GM12865 (cell line): ENCODE results near the gene GGTLC2.

Source experiments
- DNase-seq: peaks from one replicate; pipeline ENCODE4 v3.0.0; 2010; ENCODE audit warnings: low read depth
- H3K4me3 ChIP-seq: 2 replicates; pipeline ENCODE4 v1.5.1; 2011; ENCODE audit warnings: mild to moderate bottlenecking, low read depth, low read length, control low read depth
- TF ChIP-seq, protein P1 (sequence below): IDR thresholded peaks from 2 replicates; pipeline ENCODE4 v1.5.1; 2011; ENCODE audit warnings: low read length, control low read depth, low read depth, inconsistent platforms; ENCODE audit not compliant: insufficient read depth; ENCODE audit errors: missing control alignments

The GGTLC2 gene

DNA sequence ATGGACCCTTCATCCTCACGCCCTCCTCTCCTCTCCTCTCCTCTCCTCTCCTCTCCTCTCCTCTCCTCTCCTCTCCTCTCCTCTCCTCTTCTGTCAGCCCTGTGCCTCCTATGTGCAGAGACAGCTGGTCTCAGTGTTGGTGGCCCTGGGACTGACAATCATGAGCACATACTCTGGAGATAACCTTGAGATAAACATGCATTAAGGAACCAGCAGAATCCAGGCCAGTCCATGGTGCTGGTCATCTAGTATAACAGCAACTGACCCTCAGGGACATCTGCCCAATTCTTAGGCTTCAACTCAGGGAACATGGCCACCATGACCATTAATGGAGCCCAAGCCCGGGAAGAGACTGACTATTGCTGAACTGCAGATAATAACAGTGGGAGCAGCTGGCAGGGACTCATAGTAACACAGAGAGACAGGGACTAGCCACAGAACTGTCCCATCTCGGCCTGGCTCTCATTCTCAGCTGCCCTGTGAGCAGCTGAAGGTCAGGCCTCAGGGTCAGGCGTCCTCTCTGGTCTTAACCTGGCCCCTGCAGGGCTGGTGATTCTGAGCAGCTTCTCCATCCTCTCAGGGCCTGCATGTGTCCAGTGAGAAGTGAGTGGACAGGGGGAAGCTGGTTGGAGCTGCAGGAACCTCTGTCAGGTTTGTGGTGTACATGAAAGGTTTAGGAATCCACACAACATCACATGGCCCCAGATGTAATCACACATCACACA, 45.4 kb downstream of the GGTLC2 start:
- TF ChIP-seq, protein P1, sequence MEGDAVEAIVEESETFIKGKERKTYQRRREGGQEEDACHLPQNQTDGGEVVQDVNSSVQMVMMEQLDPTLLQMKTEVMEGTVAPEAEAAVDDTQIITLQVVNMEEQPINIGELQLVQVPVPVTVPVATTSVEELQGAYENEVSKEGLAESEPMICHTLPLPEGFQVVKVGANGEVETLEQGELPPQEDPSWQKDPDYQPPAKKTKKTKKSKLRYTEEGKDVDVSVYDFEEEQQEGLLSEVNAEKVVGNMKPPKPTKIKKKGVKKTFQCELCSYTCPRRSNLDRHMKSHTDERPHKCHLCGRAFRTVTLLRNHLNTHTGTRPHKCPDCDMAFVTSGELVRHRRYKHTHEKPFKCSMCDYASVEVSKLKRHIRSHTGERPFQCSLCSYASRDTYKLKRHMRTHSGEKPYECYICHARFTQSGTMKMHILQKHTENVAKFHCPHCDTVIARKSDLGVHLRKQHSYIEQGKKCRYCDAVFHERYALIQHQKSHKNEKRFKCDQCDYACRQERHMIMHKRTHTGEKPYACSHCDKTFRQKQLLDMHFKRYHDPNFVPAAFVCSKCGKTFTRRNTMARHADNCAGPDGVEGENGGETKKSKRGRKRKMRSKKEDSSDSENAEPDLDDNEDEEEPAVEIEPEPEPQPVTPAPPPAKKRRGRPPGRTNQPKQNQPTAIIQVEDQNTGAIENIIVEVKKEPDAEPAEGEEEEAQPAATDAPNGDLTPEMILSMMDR, result no peak
- no peak overlapping the region for H3K4me3 ChIP-seq
- no peak for DNase-seq

DNA sequence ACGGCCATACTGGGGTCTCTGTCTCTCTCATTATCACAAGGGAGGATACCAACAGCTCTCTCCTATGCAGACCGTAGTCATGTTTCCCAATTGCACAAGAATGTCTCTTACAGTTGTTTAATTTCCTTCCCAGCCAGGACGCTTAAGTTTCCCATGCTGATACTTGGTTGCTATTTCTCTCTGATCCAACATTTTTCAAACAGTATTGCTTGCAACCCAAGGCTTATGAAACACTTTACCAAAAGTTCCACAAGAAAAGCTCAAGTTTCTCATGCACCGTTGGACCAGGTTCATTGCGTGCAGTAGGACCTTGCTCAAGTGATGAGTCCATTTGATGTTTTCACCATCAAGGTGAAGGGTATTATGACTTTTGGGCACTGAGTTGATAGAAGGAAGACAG, 46.6 kb downstream of the GGTLC2 start:
- DNase-seq, result no peak
- TF ChIP-seq, protein P1, result no peak
- H3K4me3 ChIP-seq, result no peak overlapping the region

DNA sequence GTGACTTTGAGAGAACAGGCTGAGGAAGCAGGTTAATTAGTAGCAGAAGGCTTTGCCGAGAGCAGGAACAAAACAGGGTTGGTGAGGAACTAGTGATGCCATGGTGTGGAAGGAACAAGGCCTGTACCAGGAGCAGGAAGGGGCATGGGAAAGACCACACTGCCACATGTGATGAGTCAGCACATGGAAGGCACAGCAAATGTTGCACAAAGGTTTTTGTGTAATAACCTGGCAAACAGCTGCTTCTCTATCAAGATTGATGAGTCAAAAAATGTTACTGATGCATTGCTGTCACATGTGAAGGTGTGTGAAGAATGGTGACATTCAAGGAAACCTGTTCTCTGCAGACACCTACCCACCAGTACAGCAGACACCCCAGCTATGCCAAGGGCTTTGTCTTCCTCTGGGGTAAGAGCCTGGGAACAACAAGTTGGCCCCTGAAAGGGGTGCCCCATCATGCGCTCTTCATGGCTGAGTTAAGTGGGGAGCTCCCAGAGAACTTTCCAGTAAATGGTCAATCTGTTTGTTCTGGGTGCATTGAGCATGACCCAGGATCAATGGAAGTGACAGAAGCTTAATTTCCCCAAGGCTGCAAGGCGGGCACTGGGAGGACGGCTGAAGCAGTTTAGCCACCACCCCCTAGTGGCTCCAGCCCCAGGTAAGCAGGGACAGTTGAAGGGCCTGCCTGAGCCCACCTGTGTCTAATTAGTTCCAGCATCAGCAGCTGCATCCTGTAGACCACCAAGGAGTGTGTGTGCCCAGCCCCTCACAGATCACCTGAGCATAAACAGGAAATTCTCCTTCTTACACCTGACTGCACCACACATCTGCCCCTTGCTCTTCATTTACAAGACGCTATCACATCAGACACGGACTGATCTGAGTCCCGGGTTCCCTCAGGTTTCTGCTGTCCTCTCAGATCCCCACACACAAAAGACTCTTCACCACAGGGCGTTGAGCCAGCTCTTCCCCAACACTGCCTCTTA, 47.6 kb downstream of the GGTLC2 start:
- H3K4me3 ChIP-seq, result no peak overlapping the region
- TF ChIP-seq, protein P1, result no peak
- DNase-seq, result no peak

DNA sequence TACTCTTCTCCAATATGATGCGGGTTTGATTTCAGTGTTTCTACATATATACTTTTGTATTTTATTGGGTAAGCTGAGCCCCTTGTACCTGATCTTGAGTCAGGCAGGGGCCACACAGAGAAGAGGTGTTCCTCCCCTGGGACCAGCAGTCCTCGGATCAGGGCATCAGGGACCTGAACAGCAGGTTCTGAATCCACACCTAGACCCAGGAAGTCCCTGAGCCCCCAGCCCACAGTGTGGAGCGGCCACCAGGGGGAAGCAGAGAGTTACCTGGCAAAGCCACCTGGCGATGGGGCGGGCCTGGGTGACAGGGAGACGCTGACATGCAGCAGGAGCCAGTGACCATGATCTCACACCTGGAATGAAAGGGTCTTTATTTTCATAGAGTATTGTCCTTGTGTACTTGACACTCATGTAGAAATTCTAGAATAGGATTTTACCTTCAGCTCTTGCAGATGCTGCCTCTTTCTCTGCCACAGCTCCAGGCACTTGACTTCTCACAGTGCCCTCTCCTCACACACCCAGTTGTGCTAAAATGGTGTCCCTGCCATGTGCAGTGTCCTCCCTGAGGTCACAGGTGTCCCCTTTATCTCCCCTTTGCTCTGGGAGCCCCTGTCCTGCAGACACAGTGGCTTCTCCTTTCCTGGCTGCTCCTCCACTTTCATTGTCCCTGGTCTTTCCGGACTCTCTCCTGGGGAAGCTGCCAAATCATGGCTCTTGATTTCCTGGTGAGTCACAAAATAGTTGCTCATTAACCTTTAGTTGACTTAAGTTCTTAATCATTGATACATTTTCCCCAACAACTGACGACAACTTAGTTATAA, 48.5 kb downstream of the GGTLC2 start:
- TF ChIP-seq, protein P1, result peak; percentile 66
- H3K4me3 ChIP-seq, result no peak overlapping the region
- peak; percentile 45 for DNase-seq

DNA sequence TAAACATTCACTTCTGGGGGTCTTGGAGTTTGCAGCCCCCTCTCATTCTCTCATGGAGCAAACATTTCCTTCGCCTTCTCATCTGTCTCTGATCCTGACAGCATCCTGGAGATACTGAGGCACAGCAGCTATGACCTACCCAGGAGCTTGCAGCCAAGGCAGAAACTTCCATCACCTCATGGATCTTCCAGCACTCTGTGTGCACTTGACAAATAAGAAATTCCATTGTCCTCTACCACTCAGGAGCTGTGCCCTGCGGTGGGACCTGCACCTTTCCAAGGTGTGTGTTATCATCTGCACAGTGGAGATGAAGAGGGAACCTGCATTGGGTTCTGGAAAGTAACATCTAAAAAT, 49.1 kb downstream of the GGTLC2 start:
- TF ChIP-seq, protein P1, result no peak
- H3K4me3 ChIP-seq, result no peak overlapping the region
- DNase-seq, result no peak

DNA sequence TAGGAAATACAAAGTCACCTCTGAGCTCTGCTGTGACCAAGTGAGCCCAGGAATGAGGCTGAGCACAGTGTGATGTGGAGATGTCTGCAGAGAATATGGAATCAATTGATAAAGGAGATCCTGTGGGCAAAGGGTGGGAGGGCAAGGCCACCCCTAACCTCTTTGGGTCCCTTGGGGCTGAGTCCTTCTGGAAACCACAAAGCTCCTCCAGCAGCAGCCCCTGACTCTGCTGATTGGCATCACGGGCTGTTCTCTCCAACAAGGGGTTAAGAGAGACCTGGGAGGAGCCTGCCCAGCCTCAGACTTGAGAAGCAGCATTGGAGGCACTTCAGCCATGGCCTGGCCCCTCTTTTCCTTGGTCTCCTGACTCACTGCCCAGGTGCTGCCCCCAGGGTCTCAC, 49.7 kb downstream of the GGTLC2 start:
- TF ChIP-seq, protein P1, result no peak
- H3K4me3 ChIP-seq, result no peak overlapping the region
- DNase-seq, result no peak
